SU-DHL-6 (cell line): ENCODE data around the gene POPDC2.

Experiments
- H2AFZ ChIP-seq: fragments of 200-600 bp; sonication (generic); 2 replicates; pipeline ENCODE4 v1.6.1; 2014; ENCODE audit warnings: low read depth, mild to moderate bottlenecking, moderate library complexity, mixed read lengths, antibody characterized with exemption, low read length; ENCODE audit not compliant: severe bottlenecking
- H3F3A ChIP-seq: fragments of 200-600 bp; shearing (Covaris generic); 2 replicates; pipeline ENCODE4 v1.6.0; 2016; ENCODE audit warnings: antibody characterized with exemption, mild to moderate bottlenecking; ENCODE audit not compliant: insufficient read depth
- H3K27ac ChIP-seq: fragments of 200-600 bp; sonication (generic); 2 replicates; pipeline ENCODE4 v1.5.1; 2016; ENCODE audit warnings: low read depth, mild to moderate bottlenecking, low read length, moderate library complexity, mixed read lengths
- H3K27me3 ChIP-seq: fragments of 200-600 bp; sonication (generic), shearing (Covaris generic); 2 replicates; pipeline ENCODE4 v1.6.0; 2014; ENCODE audit warnings: mild to moderate bottlenecking, low read length
- H3K36me3 ChIP-seq: fragments of 200-600 bp; sonication (generic); 2 replicates; pipeline ENCODE4 v1.6.1; 2014; ENCODE audit warnings: mild to moderate bottlenecking, low read length, mixed read lengths
- H3K4me2 ChIP-seq: fragments of 300-600, 200-600 bp; shearing (Covaris generic), sonication (generic); 2 replicates; pipeline ENCODE4 v1.6.0; 2014; ENCODE audit warnings: low read length, low read depth, mild to moderate bottlenecking; ENCODE audit not compliant: poor library complexity, severe bottlenecking
- H3K4me3 ChIP-seq: fragments of 200-600 bp; sonication (generic); 2 replicates; pipeline ENCODE4 v1.5.1; 2014; ENCODE audit warnings: antibody characterized with exemption, low read length, mild to moderate bottlenecking, mixed read lengths; ENCODE audit not compliant: insufficient read depth, poor library complexity, severe bottlenecking
- H3K79me2 ChIP-seq: fragments of 200-600 bp; sonication (generic); 2 replicates; pipeline ENCODE4 v1.6.1; 2014; ENCODE audit warnings: mild to moderate bottlenecking, low read length, moderate library complexity; ENCODE audit not compliant: insufficient read depth
- H3K9ac ChIP-seq: fragments of 200-600 bp; sonication (generic); 2 replicates; pipeline ENCODE4 v1.7.0; 2014; ENCODE audit warnings: mild to moderate bottlenecking, low read length
- H3K9me2 ChIP-seq: fragments of 200-600 bp; sonication (generic); replicated peaks from 2 replicates; pipeline ENCODE4 v1.6.1; 2014; ENCODE audit warnings: low read length; ENCODE audit not compliant: insufficient read depth
- H3K9me3 ChIP-seq: fragments of 200-600 bp; sonication (generic); 2 replicates; pipeline ENCODE4 v1.6.1; 2014; ENCODE audit warnings: low read length, mixed read lengths; ENCODE audit not compliant: insufficient read depth
- H4K20me1 ChIP-seq: fragments of 200-600 bp; sonication (generic); 2 replicates; pipeline ENCODE4 v1.6.1; 2014; ENCODE audit warnings: low read depth, mild to moderate bottlenecking, antibody characterized with exemption, low read length, moderate library complexity, mixed read lengths
- EZH2phosphoT487 ChIP-seq: fragments of 200-600 bp; sonication (generic), shearing (Covaris generic); conservative IDR thresholded peaks from 2 replicates; pipeline ENCODE4 v1.6.1; 2018; ENCODE audit warnings: mild to moderate bottlenecking, antibody characterized with exemption, low read length, moderate library complexity, mixed read lengths
- TF ChIP-seq, protein P1 (sequence below): fragments of 200-600 bp; sonication (generic); IDR thresholded peaks from one replicate; pipeline ENCODE4 v1.5.1; 2017; ENCODE audit warnings: antibody characterized with exemption, mild to moderate bottlenecking, low read length, moderate library complexity; ENCODE audit not compliant: insufficient read depth, poor library complexity, severe bottlenecking

The POPDC2 gene

DNA sequence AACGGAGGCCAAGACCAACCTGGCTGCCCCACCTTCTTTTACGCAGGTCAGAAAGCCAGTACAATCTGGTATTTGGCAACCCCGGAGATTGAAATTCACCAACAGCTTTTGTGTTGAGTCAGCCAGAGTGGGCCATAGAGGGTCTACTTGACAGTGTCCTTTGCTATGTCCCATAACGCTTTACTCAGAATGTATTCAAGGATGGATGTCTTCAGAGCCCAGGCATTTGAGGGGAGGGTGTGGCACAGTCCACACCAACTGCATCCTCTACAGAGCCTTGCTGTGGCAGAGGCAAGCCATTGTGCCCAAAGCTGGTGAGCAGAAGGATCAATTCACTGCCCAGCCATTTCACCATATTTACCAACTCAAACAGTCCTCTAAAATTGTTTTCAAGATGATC, 44.3 kb downstream of the POPDC2 start:
- no peak overlapping the region for H3K27ac ChIP-seq
- H3K9me2 ChIP-seq, result no peaks in the 10 kb centered on the region
- no peaks in the 10 kb centered on the region for H3K9me3 ChIP-seq
- no peak overlapping the region for H2AFZ ChIP-seq
- H4K20me1 ChIP-seq, result no peaks in the 10 kb centered on the region
- no peak overlapping the region for H3K9ac ChIP-seq
- TF ChIP-seq, protein P1, sequence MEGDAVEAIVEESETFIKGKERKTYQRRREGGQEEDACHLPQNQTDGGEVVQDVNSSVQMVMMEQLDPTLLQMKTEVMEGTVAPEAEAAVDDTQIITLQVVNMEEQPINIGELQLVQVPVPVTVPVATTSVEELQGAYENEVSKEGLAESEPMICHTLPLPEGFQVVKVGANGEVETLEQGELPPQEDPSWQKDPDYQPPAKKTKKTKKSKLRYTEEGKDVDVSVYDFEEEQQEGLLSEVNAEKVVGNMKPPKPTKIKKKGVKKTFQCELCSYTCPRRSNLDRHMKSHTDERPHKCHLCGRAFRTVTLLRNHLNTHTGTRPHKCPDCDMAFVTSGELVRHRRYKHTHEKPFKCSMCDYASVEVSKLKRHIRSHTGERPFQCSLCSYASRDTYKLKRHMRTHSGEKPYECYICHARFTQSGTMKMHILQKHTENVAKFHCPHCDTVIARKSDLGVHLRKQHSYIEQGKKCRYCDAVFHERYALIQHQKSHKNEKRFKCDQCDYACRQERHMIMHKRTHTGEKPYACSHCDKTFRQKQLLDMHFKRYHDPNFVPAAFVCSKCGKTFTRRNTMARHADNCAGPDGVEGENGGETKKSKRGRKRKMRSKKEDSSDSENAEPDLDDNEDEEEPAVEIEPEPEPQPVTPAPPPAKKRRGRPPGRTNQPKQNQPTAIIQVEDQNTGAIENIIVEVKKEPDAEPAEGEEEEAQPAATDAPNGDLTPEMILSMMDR, result no peak
- TF ChIP-seq EZH2phosphoT487, result no peak
- H3K36me3 ChIP-seq, result no peaks in the 10 kb centered on the region
- H3F3A ChIP-seq, result no peaks in the 10 kb centered on the region
- H3K4me3 ChIP-seq, result no peak overlapping the region
- no peaks in the 10 kb centered on the region for H3K27me3 ChIP-seq
- H3K79me2 ChIP-seq, result no peaks in the 10 kb centered on the region
- no peak overlapping the region for H3K4me2 ChIP-seq

DNA sequence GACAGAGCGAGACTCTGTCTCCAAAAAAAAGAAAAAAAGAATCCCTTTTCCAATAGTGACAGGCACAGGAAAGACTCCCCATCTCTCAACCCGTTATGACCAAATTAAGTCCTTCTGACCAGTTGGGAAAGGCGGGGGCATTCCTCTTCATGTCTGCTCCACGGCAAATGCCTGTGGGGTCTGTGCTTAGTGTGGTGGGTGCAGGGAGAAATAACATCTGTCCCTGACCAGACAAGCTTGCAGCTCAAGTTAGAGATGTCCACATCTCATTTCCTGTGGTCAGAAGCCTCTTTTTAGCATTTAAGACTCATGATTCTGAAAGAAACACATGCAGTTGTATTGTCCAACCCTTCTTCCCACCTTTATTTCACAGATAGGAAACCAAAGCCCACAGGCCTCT, 46.5 kb downstream of the POPDC2 start:
- no peak overlapping the region for H3K4me2 ChIP-seq
- H3K4me3 ChIP-seq, result no peak overlapping the region
- H3K27me3 ChIP-seq, result no peaks in the 10 kb centered on the region
- H3F3A ChIP-seq, result no peaks in the 10 kb centered on the region
- H3K36me3 ChIP-seq, result no peaks in the 10 kb centered on the region
- no peaks in the 10 kb centered on the region for H3K9me2 ChIP-seq
- no peaks in the 10 kb centered on the region for H3K79me2 ChIP-seq
- no peaks in the 10 kb centered on the region for H3K9me3 ChIP-seq
- no peak overlapping the region for H3K27ac ChIP-seq
- no peak overlapping the region for H2AFZ ChIP-seq
- TF ChIP-seq, protein P1, result no peak
- no peak for TF ChIP-seq EZH2phosphoT487
- H4K20me1 ChIP-seq, result no peaks in the 10 kb centered on the region
- H3K9ac ChIP-seq, result no peak overlapping the region

DNA sequence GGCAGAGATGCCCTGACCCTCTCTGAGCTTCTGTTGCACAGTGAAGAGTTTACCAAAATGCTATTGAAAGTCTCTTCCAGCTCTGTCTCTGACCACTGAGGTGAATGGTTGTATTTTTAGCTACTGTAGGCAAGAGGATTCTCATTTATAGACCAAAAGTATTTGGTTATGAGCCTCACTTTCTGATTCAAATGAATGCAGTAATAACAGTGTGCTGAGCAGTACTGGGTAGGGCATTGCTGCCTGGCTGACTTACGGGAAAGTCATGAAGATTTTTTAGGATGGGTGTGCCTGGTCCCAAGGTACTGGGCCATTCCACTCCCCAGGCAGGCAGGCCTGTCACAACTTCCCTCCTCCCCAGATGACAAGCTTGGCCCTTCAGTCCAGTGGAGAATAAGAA, 47.2 kb downstream of the POPDC2 start:
- Histone ChIP-seq H3K9me3 (no peaks in the 10 kb centered on the region), H3K9me2 (no peaks in the 10 kb centered on the region), H3K79me2 (no peaks in the 10 kb centered on the region), H3F3A (no peaks in the 10 kb centered on the region), H3K36me3 (no peaks in the 10 kb centered on the region), H3K4me2 (no peak overlapping the region), H4K20me1 (no peaks in the 10 kb centered on the region), H3K27me3 (no peaks in the 10 kb centered on the region), H3K9ac (no peak overlapping the region), H2AFZ (no peak overlapping the region), H3K4me3 (no peak overlapping the region), H3K27ac (no peak overlapping the region)
- TF ChIP-seq, protein P1, result no peak
- TF ChIP-seq EZH2phosphoT487, result no peak
